A549 (cell line): ENCODE measurements around the gene PRXL2A. TPM values are rescaled to one million over a fixed set of nuclear protein-coding genes. Genes with fewer than 3 reads are reported as not detected.

Experiments used
- ATAC-seq, 2 experiments: fragments of 200-7000 bp in 1 of 2; fragments of >200 bp in 1 of 2; cut with Nextera tagmentation in 1 of 2; cut with Tn5 transposase in 1 of 2; 3 replicates each; pipeline versions ENCODE4 v1.8.0 to v1.9.1; 2018 to 2020; ENCODE audit warnings: mild to moderate bottlenecking in 1 of 2, moderate library complexity in 1 of 2
- CTCF ChIA-PET: fragments of 300-600 bp; sonication (Branson Sonifier 250); formaldehyde crosslinking; extraction: SDS; loops from one replicate; lab custom pipeline; 2021; ENCODE audit warnings: antibody characterized with exemption, inconsistent platforms; lab: Yijun Ruan, JAX
- POLR2A ChIA-PET: fragments of 350-600 bp; formaldehyde crosslinking; extraction: SDS; loops from one replicate; lab custom pipeline; 2021; ENCODE audit warnings: antibody characterized with exemption, inconsistent platforms; lab: Yijun Ruan, JAX
- DNase-seq, 2 experiments: peaks; one replicate each; pipeline versions ENCODE4 v3.0.0 to v3.0.0-alpha.2; 2011 to 2016; ENCODE audit warnings: low read depth in 1 of 2, low spot score in 1 of 2
- FAIRE-seq: peaks from 2 replicates; lab custom pipeline; 2011; peaks lifted over from hg19 to GRCh38; lab: Jason Lieb, UNC
- H3K27ac ChIP-seq, 2 experiments: fragments of >200 bp; sonication (Bioruptor Twin); formaldehyde crosslinking; 3 replicates each; pipeline ENCODE4 v1.5.1; 2016 to 2017
- H3K4me1 ChIP-seq: fragments of >200 bp; sonication (Bioruptor Twin); formaldehyde crosslinking; 3 replicates; pipeline ENCODE4 v1.6.1; 2016
- H3K4me2 ChIP-seq: fragments of >200 bp; sonication (Bioruptor Twin); formaldehyde crosslinking; 3 replicates; pipeline ENCODE4 v1.6.1; 2016
- H3K4me3 ChIP-seq: fragments of >200 bp; sonication (Bioruptor Twin); formaldehyde crosslinking; 3 replicates; pipeline ENCODE4 v1.5.1; 2016
- H3K9me3 ChIP-seq: fragments of >200 bp; sonication (Bioruptor Twin); formaldehyde crosslinking; 3 replicates; pipeline ENCODE4 v1.6.1; 2016
- BCL3 ChIP-seq: fragments of >200 bp; sonication (Bioruptor Twin); formaldehyde crosslinking; IDR thresholded peaks from 3 replicates; pipeline ENCODE4 v1.6.1; 2016
- CBX8 ChIP-seq: fragments of 200-600 bp; sonication (generic); IDR thresholded peaks from 2 replicates; pipeline ENCODE4 v1.6.1; 2016
- EP300 ChIP-seq, 2 experiments: fragments of >200 bp; sonication (Bioruptor Twin); formaldehyde crosslinking; IDR thresholded peaks; 2 replicates in 1 of 2; 3 replicates in 1 of 2; pipeline ENCODE4 v1.6.1; 2016 to 2017
- FOSB ChIP-seq: fragments of 250-450 bp; sonication (Bioruptor Pico); IDR thresholded peaks from 2 replicates; pipeline ENCODE4 v1.5.0; 2020; ENCODE audit warnings: mild to moderate bottlenecking, moderate library complexity
- FOXS1 ChIP-seq: fragments of 250-450 bp; sonication (Bioruptor Pico); IDR thresholded peaks from 2 replicates; pipeline ENCODE4 v1.5.0; 2020; ENCODE audit warnings: mild to moderate bottlenecking, moderate library complexity
- HEYL ChIP-seq: fragments of 250-450 bp; sonication (Bioruptor Pico); IDR thresholded peaks from 2 replicates; pipeline ENCODE4 v1.8.0; 2021; ENCODE audit warnings: mild to moderate bottlenecking, moderate library complexity
- HOXB5 ChIP-seq: fragments of 250-450 bp; sonication (Bioruptor Pico); IDR thresholded peaks from 2 replicates; pipeline ENCODE4 v1.5.0; 2020; ENCODE audit warnings: mild to moderate bottlenecking, moderate library complexity
- MAX ChIP-seq: IDR thresholded peaks from 2 replicates; pipeline ENCODE4 v1.6.1; 2012
- POLR2AphosphoS2 ChIP-seq: conservative IDR thresholded peaks from 2 replicates; pipeline ENCODE4 v1.6.1; 2012; ENCODE audit warnings: low read length, improper control_type of control experiment, inconsistent platforms
- RAD21 ChIP-seq, 2 experiments: fragments of >200 bp in 1 of 2; sonication (Bioruptor Twin) in 1 of 2; formaldehyde crosslinking in 1 of 2; IDR thresholded peaks in 1 of 2; conservative IDR thresholded peaks in 1 of 2; 2 replicates in 1 of 2; 3 replicates in 1 of 2; pipeline ENCODE4 v1.6.1; 2012 to 2018; ENCODE audit warnings: inconsistent platforms in 1 of 2
- REST ChIP-seq: fragments of 200-600 bp; sonication (generic); IDR thresholded peaks from 2 replicates; pipeline ENCODE4 v1.6.1; 2016; ENCODE audit warnings: antibody characterized with exemption, mild to moderate bottlenecking, moderate library complexity
- SMC3 ChIP-seq: fragments of >200 bp; sonication (Bioruptor Twin); formaldehyde crosslinking; IDR thresholded peaks from 3 replicates; pipeline ENCODE4 v1.6.1; 2018; ENCODE audit warnings: inconsistent platforms
- ZC3H11A ChIP-seq: fragments of 450-650 bp; IDR thresholded peaks from 2 replicates; pipeline ENCODE4 v1.6.1; 2014; ENCODE audit warnings: antibody characterized with exemption, mild to moderate bottlenecking
- WGBS: methylation state at CpG from one replicate; pipeline ENCODE4 v1.1.6; 2017; ENCODE audit errors: missing lambda C conversion rate; 5-methylcytosine and 5-hydroxymethylcytosine counted together
- polyA plus RNA-seq, 4 experiments: library from polyadenylated mRNA; depleted of rRNA in 3 of 4; stranded (reverse); fragments of >200 nt; fragmentation: RNase III in 1 of 4; extraction: RNeasy Plus Mini Kit Qiagen cat#74134 plus additional on column Dnase treatment in 1 of 4; gene quantifications; 2 replicates in 3 of 4; 3 replicates in 1 of 4; pipeline ENCODE4 v1.2.3, GENCODE V29; 2011 to 2017
- TF ChIP-seq, protein P1 (sequence below): fragments of >200 bp; sonication (Bioruptor Twin); formaldehyde crosslinking; IDR thresholded peaks from 3 replicates; pipeline ENCODE4 v1.5.1; 2016

Gene PRXL2A
- polyA plus RNA-seq, 2 of the 4 experiments (the other 2 are of a cell fraction) = 55.0 to 59.3 TPM

- ChIA-PET POLR2A (no interaction called here), CTCF (interaction anchor here (0.6 to 15.2 kb wide), 10 partner anchors 20 to 639 kb away, joined by 3 to 184 read pairs (median 4); no protein-coding TSS in a partner anchor)
- TF ChIP-seq SMC3 = no peak
- H3K27ac ChIP-seq = no peak overlapping the region
- ATAC-seq (no peak), FAIRE-seq (no peak), DNase-seq (no peak)
- H3K4me2 ChIP-seq = no peak overlapping the region
- WGBS = 69% methylated on average over 3 of the region's 3 CpGs
- no peaks in the 10 kb centered on the region for H3K4me1 ChIP-seq
- H3K9me3 ChIP-seq = no peaks in the 10 kb centered on the region
- H3K4me3 ChIP-seq = no peak overlapping the region
These were observed 28.6 kb upstream of the PRXL2A start for GRCh38 chr10:80379701-80380100.

DNA sequence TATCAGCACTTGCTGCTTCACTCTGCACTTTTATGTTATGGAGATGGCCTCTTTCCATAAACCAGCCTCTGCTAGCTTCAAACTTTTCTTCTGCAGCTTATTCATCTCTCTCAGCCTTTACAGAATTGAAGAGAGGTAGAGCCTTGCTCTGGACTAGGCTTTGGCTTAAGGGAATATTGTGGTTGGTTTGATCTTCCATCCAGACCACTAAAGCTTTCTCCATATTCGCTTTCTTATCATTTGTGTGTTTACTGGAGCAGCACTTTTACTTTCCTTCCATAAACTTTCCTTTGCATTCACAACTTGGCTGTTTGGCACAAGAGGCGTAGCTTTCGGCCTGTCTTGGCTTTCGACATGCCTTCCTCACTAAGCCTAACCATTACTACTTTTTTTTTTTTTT lies 28.2 kb upstream of the PRXL2A start:
- no peak overlapping the region for H3K27ac ChIP-seq
- POLR2A ChIA-PET = no interaction called here
- TF ChIP-seq BCL3 (no peak), POLR2AphosphoS2 (no peak), HOXB5 (CRISPR knock-in tag) (no peak), FOXS1 (CRISPR knock-in tag) (no peak)
- TF ChIP-seq, all 56 proteins: peak for 0
- CTCF ChIA-PET = interaction anchor here (0.6 to 15.2 kb wide), 10 partner anchors 14 to 639 kb away, joined by 3 to 184 read pairs (median 4); no protein-coding TSS in a partner anchor
- Histone ChIP-seq H3K4me3 (no peak overlapping the region), H3K4me2 (no peak overlapping the region), H3K9me3 (no peaks in the 10 kb centered on the region), H3K4me1 (no peaks in the 10 kb centered on the region)
- ATAC-seq (no peak), DNase-seq (no peak), FAIRE-seq (no peak)
- 79% methylated on average over 4 of the region's 4 CpGs for WGBS

DNA sequence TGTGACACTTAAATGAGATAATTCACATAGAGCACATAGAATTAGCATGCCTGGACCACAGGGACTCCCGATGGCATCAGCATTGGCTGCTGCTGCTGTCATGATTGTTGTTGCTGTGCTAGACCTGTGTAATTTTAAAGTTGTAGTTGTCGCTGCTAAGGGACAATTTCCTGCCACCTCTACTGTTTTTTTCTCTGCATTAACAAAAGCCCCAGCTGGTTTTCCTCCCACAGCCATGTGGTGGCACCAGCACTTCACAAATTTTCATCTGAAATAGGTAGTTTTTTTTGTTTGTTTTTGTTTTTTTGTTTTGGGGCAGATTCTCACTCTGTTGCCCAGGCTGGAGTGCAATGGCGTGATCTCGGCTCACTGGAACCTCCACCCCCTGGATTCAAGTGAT lies 25.4 kb upstream of the PRXL2A start:
- peak overlapping the region in 1 of 2 experiments; percentile 46; a peak in 1 of 6 replicates for H3K27ac ChIP-seq
- no peaks in the 10 kb centered on the region for H3K9me3 ChIP-seq
- DNase-seq (peak; percentile 36 to 46), ATAC-seq (peak; percentile 63 to 70; a peak in 3 of 6 replicates), FAIRE-seq (no peak)
- H3K4me3 ChIP-seq = no peak overlapping the region
- ChIA-PET CTCF (interaction anchor here (0.7 to 15.2 kb wide), 31 partner anchors 9 to 636 kb away, joined by 3 to 184 read pairs (median 4); no protein-coding TSS in a partner anchor), POLR2A (no interaction called here)
- under 1% methylated on average over 4 of the region's 4 CpGs for WGBS
- H3K4me1 ChIP-seq = no peaks in the 10 kb centered on the region
- TF ChIP-seq MAX (no peak), FOXS1 (CRISPR knock-in tag) (no peak), EP300 (IDR thresholded peaks at IDR 0.05) (no peak), RAD21 (conservative IDR thresholded peaks at IDR 0.05 in 1 of 2, IDR thresholded peaks at IDR 0.05 in 1 of 2) (peak; percentile 85 to 90), POLR2AphosphoS2 (no peak), HEYL (no peak), CBX8 (no peak), FOSB (CRISPR knock-in tag) (no peak), ZC3H11A (no peak), SMC3 (peak; percentile 81)
- TF ChIP-seq, protein P1, sequence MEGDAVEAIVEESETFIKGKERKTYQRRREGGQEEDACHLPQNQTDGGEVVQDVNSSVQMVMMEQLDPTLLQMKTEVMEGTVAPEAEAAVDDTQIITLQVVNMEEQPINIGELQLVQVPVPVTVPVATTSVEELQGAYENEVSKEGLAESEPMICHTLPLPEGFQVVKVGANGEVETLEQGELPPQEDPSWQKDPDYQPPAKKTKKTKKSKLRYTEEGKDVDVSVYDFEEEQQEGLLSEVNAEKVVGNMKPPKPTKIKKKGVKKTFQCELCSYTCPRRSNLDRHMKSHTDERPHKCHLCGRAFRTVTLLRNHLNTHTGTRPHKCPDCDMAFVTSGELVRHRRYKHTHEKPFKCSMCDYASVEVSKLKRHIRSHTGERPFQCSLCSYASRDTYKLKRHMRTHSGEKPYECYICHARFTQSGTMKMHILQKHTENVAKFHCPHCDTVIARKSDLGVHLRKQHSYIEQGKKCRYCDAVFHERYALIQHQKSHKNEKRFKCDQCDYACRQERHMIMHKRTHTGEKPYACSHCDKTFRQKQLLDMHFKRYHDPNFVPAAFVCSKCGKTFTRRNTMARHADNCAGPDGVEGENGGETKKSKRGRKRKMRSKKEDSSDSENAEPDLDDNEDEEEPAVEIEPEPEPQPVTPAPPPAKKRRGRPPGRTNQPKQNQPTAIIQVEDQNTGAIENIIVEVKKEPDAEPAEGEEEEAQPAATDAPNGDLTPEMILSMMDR = peak; percentile 86
- peak overlapping the region; percentile 45 for H3K4me2 ChIP-seq

- no peaks in the 10 kb centered on the region for H3K4me1 ChIP-seq
- TF ChIP-seq REST = no peak
- H3K9me3 ChIP-seq = no peaks in the 10 kb centered on the region
- WGBS = 57% methylated on average over 9 of the region's 9 CpGs
- H3K4me2 ChIP-seq = no peak overlapping the region
- ChIA-PET POLR2A (no interaction called here), CTCF (interaction anchor here (15.2 kb wide), 1 partner anchor 50 kb away, joined by 184 read pairs; no protein-coding TSS in a partner anchor)
- DNase-seq (no peak), FAIRE-seq (no peak), ATAC-seq (no peak)
- H3K27ac ChIP-seq = no peak overlapping the region
- H3K4me3 ChIP-seq = no peak overlapping the region
These were observed 17.6 kb upstream of the PRXL2A start for GRCh38 chr10:80390740-80391139.
